K562 (cell line): ENCODE measurements around the gene HDLBP. TPM values are rescaled to one million over a fixed set of nuclear protein-coding genes. Genes with fewer than 3 reads are reported as not detected.
A peak's percentile ranks its signal among the peaks of the same experiment; 100 is the strongest.

Experiments used
- BMI1 ChIP-seq: fragments of 150-350 bp; IDR thresholded peaks from 2 replicates; pipeline ENCODE4 v1.6.1; 2014; ENCODE audit warnings: low read length
- BRCA1 ChIP-seq, 2 experiments: fragments of 450-650 bp in 1 of 2; sonication (generic) in 1 of 2; formaldehyde crosslinking in 1 of 2; IDR thresholded peaks; 2 replicates each; pipeline versions ENCODE4 v1.5.0 to v1.6.1; 2017 to 2020; ENCODE audit warnings: mild to moderate bottlenecking in 1 of 2, missing genetic modification reagents in 1 of 2
- CCNT2 ChIP-seq: IDR thresholded peaks from 2 replicates; pipeline ENCODE4 v1.6.1; 2011; ENCODE audit warnings: borderline replicate concordance, low read depth, mild to moderate bottlenecking, moderate library complexity, mixed read lengths, low read length; ENCODE audit not compliant: insufficient read length; ENCODE audit errors: extremely low read depth
- CHCHD3 ChIP-seq: fragments of 250-450 bp; sonication (Bioruptor Pico); IDR thresholded peaks from 2 replicates; pipeline ENCODE4 v2.1.2; 2022; ENCODE audit warnings: mild to moderate bottlenecking
- ELF2 ChIP-seq: fragments of 250-450 bp; sonication (Bioruptor Pico); IDR thresholded peaks from 2 replicates; pipeline ENCODE4 v1.5.0; 2021; ENCODE audit warnings: mild to moderate bottlenecking
- JUN ChIP-seq, 2 experiments: sonication (generic) in 1 of 2; formaldehyde crosslinking in 1 of 2; IDR thresholded peaks; 2 replicates each; pipeline versions ENCODE4 v1.6.1 to v1.8.0; 2012 to 2022; ENCODE audit warnings: borderline replicate concordance in 2 of 2, mild to moderate bottlenecking in 2 of 2, improper control_type of control experiment in 1 of 2, low read depth in 1 of 2, low read length in 1 of 2, missing genetic modification reagents in 1 of 2
- MEF2D ChIP-seq: conservative IDR thresholded peaks from 2 replicates; pipeline ENCODE4 v1.6.1; 2016; ENCODE audit warnings: low read depth, missing genetic modification characterization, missing compliant biosample characterization
- NFYB ChIP-seq: IDR thresholded peaks from 2 replicates; pipeline ENCODE4 v1.6.1; 2011; ENCODE audit warnings: mild to moderate bottlenecking, moderate library complexity; ENCODE audit not compliant: insufficient read length; ENCODE audit errors: extremely low read depth
- SP1 ChIP-seq: sonication (generic); formaldehyde crosslinking; IDR thresholded peaks from 2 replicates; pipeline ENCODE4 v1.8.1; 2022; ENCODE audit warnings: mild to moderate bottlenecking, missing genetic modification reagents
- STAT6 ChIP-seq: sonication (generic); formaldehyde crosslinking; IDR thresholded peaks from 2 replicates; pipeline ENCODE4 v1.8.1; 2023; ENCODE audit warnings: mild to moderate bottlenecking, missing genetic modification reagents
- TBP ChIP-seq: optimal IDR thresholded peaks from 2 replicates; pipeline ENCODE3; 2011; ENCODE audit warnings: low read depth, low read length, improper control_type of control experiment
- U2AF1 ChIP-seq: fragments of 200-400 bp; formaldehyde crosslinking; optimal IDR thresholded peaks from 2 replicates; pipeline ENCODE3; 2017; ENCODE audit warnings: mild to moderate bottlenecking, low read depth, low read length, moderate library complexity
- ZNF282 ChIP-seq: sonication (generic); formaldehyde crosslinking; IDR thresholded peaks from 2 replicates; pipeline ENCODE4 v1.8.1; 2023; ENCODE audit warnings: missing genetic modification reagents
- ZNF41 ChIP-seq: fragments of 250-450 bp; sonication (Bioruptor Pico); conservative IDR thresholded peaks from 2 replicates; pipeline ENCODE4 v1.4.0; 2020; ENCODE audit warnings: mild to moderate bottlenecking
- ZNF668 ChIP-seq: fragments of 250-450 bp; sonication (Bioruptor Pico); IDR thresholded peaks from 2 replicates; pipeline ENCODE4 v1.8.0; 2022; ENCODE audit warnings: mild to moderate bottlenecking, inconsistent platforms
- ZNF76 ChIP-seq: fragments of 250-450 bp; sonication (Bioruptor Pico); IDR thresholded peaks from 2 replicates; pipeline ENCODE4 v1.4.0; 2020; ENCODE audit warnings: mild to moderate bottlenecking, moderate library complexity, borderline replicate concordance
- polyA plus RNA-seq, 8 experiments: library from polyadenylated mRNA; depleted of rRNA in 4 of 8; stranded (reverse) in 5 of 8; unstranded in 3 of 8; fragments of >200 nt; fragmentation: Nextera tagmentation in 2 of 8; fragmentation: Illumina TruSeq in 1 of 8; extraction: Ambion mirVana in 2 of 8; extraction: Trizol in 1 of 8; gene quantifications; 2 replicates each; pipeline versions ENCODE4 v1.2.1 to v1.2.3, GENCODE V29; 2011 to 2014; ENCODE audit warnings: inconsistent platforms in 1 of 8, missing spikeins in 1 of 8
- total RNA-seq, 7 experiments: library from RNA; depleted of rRNA in 6 of 7; stranded (reverse); fragments of >200 nt in 6 of 7; fragmentation: Illumina TruSeq in 2 of 7; extraction: Trizol in 2 of 7; gene quantifications; 2 replicates each; pipeline versions ENCODE4 v1.2.1 to v1.2.3, GENCODE V29; 2011 to 2021; ENCODE audit warnings: low replicate concordance in 1 of 7
- TF ChIP-seq, protein P1 (sequence below): sonication (generic); formaldehyde crosslinking; IDR thresholded peaks from 2 replicates; pipeline ENCODE4 v1.8.1; 2023; ENCODE audit warnings: mild to moderate bottlenecking, missing genetic modification reagents
- TF ChIP-seq, protein P2 (sequence below): fragments of 250-450 bp; sonication (Bioruptor Pico); IDR thresholded peaks from 2 replicates; pipeline ENCODE4 v1.8.0; 2021; ENCODE audit warnings: moderate library complexity, mild to moderate bottlenecking, inconsistent platforms

Gene HDLBP
- total and polyA plus RNA-seq, 9 of the 15 experiments (the other 6 are each of a cell fraction or from before 2014, with no cell fraction given), result 24.4 to 378 (median 146) TPM

DNA sequence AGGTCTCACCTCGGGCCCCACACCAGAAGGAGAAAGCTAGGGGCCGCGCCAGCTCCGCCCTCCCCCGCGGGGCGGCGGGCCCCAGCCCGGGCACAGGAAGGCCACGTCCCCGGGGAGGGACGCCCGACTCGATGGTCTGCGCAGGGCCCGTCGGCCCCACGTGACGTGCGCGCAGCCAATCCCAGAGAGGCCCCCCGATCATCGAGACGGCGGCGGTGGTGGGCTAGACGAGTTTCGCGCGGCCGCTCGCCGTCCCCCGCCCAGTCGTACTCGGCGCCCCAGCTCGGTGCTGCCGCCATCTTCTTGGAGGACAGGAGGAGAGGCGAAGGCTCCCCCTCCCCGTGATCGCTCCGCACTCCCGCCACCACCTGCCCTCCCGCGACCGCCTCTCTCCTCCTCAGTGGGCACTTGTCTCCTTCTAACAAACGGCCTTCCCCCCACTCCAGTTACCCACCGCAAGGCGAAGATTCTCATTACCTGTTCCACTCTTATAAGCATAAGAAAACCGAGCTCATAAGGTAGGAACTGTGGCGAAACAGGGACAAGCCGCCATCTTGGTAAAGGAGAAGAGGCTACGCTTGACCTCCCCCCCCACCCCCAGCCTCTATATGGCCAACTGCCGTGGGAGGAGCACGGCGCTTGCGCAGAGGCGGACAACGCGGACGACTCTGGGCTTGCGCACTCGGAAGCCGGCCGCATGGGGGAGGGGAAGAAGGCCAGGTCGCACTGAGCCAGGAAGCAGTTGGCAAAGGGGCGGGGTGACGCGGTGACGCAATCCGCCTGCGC, at the start of gene HDLBP (continued):
- TF ChIP-seq STAT6 (no peak), NFYB (peak; percentile 60), TBP (peak; percentile 84), ZNF282 (CRISPR knock-in tag) (no peak), SP1 (peak; percentile 93), ELF2 (no peak), BMI1 (no peak), MEF2D (tag) (no peak), U2AF1 (peak; percentile 85), JUN (IDR thresholded peaks at IDR 0.05; ENCODE audit: borderline replicate concordance, low read depth, low read length) (no peak), JUN (CRISPR knock-in tag; IDR thresholded peaks at IDR 0.05; ENCODE audit: borderline replicate concordance) (no peak), ZNF41 (CRISPR knock-in tag) (no peak), CHCHD3 (CRISPR knock-in tag) (no peak), ZNF668 (CRISPR knock-in tag) (no peak), ZNF76 (no peak), BRCA1 (IDR thresholded peaks at IDR 0.05) (no peak), BRCA1 (CRISPR knock-in tag; IDR thresholded peaks at IDR 0.05) (no peak), CCNT2 (peak; percentile 80)
- TF ChIP-seq, protein P1, sequence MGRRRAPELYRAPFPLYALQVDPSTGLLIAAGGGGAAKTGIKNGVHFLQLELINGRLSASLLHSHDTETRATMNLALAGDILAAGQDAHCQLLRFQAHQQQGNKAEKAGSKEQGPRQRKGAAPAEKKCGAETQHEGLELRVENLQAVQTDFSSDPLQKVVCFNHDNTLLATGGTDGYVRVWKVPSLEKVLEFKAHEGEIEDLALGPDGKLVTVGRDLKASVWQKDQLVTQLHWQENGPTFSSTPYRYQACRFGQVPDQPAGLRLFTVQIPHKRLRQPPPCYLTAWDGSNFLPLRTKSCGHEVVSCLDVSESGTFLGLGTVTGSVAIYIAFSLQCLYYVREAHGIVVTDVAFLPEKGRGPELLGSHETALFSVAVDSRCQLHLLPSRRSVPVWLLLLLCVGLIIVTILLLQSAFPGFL (CRISPR knock-in tag), result no peak
- TF ChIP-seq, protein P2, sequence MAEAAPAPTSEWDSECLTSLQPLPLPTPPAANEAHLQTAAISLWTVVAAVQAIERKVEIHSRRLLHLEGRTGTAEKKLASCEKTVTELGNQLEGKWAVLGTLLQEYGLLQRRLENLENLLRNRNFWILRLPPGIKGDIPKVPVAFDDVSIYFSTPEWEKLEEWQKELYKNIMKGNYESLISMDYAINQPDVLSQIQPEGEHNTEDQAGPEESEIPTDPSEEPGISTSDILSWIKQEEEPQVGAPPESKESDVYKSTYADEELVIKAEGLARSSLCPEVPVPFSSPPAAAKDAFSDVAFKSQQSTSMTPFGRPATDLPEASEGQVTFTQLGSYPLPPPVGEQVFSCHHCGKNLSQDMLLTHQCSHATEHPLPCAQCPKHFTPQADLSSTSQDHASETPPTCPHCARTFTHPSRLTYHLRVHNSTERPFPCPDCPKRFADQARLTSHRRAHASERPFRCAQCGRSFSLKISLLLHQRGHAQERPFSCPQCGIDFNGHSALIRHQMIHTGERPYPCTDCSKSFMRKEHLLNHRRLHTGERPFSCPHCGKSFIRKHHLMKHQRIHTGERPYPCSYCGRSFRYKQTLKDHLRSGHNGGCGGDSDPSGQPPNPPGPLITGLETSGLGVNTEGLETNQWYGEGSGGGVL, result no peak
